Upper lobe of left lung (tissue), 6 donors: ENCODE data around the gene SELENOI. TPM values are rescaled to one million over a fixed set of nuclear protein-coding genes. Genes with fewer than 3 reads are reported as not detected.
A peak's percentile ranks its signal among the peaks of the same experiment; 100 is the strongest.

Source experiments
- ATAC-seq, 2 donors: fragments of 200-7000 bp; cut with Tn5 transposase; one replicate each; pipeline ENCODE4 v1.9.1; 2022; ENCODE audit warnings: mild to moderate bottlenecking in 2 of 2, moderate library complexity in 2 of 2; ENCODE audit not compliant: low FRiP score in 2 of 2
- DNase-seq, 2 donors: peaks; one replicate each; pipeline ENCODE4 v3.0.0-alpha.2; 2019 to 2020
- H3K27ac ChIP-seq, 4 donors: fragments of 200-600 bp; sonication (generic); one replicate each; pipeline ENCODE4 v1.5.1; 2016 to 2019
- H3K27me3 ChIP-seq, 4 donors: fragments of 200-600 bp; sonication (generic); one replicate each; pipeline ENCODE4 v1.5.1; 2017 to 2019
- H3K36me3 ChIP-seq, 4 donors: fragments of 200-600 bp; sonication (generic); one replicate each; pipeline ENCODE4 v1.5.1; 2016 to 2019
- H3K4me1 ChIP-seq, 4 donors: fragments of 200-600 bp; sonication (generic); one replicate each; pipeline ENCODE4 v1.5.1; 2018 to 2019
- H3K4me3 ChIP-seq, 4 donors: fragments of 200-600 bp; sonication (generic); one replicate each; pipeline ENCODE4 v1.5.1; 2017 to 2019; ENCODE audit warnings: mild to moderate bottlenecking in 2 of 4, moderate library complexity in 1 of 4
- H3K9me3 ChIP-seq, 4 donors: fragments of 200-600 bp; sonication (generic); one replicate each; pipeline ENCODE4 v1.5.1; 2018 to 2019
- EP300 ChIP-seq, 4 donors: sonication (generic); formaldehyde crosslinking; IDR thresholded peaks; one replicate each; pipeline ENCODE4 v1.5.1; 2017; ENCODE audit warnings: antibody characterized with exemption in 4 of 4, control low read depth in 2 of 4
- POLR2A ChIP-seq, 4 donors: fragments of 450-650 bp; IDR thresholded peaks; one replicate each; pipeline ENCODE4 v1.5.1; 2016 to 2017; ENCODE audit warnings: antibody characterized with exemption in 4 of 4, mild to moderate bottlenecking in 2 of 4
- POLR2AphosphoS5 ChIP-seq, 2 donors: sonication (generic); formaldehyde crosslinking; IDR thresholded peaks; one replicate each; pipeline ENCODE4 v1.5.1; 2017; ENCODE audit warnings: antibody characterized with exemption in 2 of 2
- WGBS, 2 donors: methylation state at CpG; one replicate each; pipeline ENCODE4 v1.1.5; 2017 to 2018; 5-methylcytosine and 5-hydroxymethylcytosine counted together
- total RNA-seq, 6 donors: library from RNA; depleted of rRNA in 4 of 6; stranded (reverse); fragments of >200 nt in 4 of 6; gene quantifications; one replicate each; pipeline versions ENCODE4 v1.1.0 to v1.2.1, GENCODE V29; 2016 to 2021
- TF ChIP-seq, protein P1 (sequence below), 6 experiments: fragments of 450-650 bp in 4 of 6; fragments of 200-600 bp in 2 of 6; sonication (generic) in 2 of 6; IDR thresholded peaks; one replicate each; pipeline ENCODE4 v1.5.1; 2016 to 2019; ENCODE audit warnings: antibody characterized with exemption in 6 of 6
- donor health status: DM: no; HTN: no; CAD: no; lungs with moderate emphysema.
- donor health status: DM: no; HTN: yes; CAD: no; lungs with severe emphysema.

Gene SELENOI
- total RNA-seq, result 10 to 100 TPM in 5 of 6 donors, 1 to 10 TPM in 1; 6.8 to 21.6 (median 17.2) TPM

DNA sequence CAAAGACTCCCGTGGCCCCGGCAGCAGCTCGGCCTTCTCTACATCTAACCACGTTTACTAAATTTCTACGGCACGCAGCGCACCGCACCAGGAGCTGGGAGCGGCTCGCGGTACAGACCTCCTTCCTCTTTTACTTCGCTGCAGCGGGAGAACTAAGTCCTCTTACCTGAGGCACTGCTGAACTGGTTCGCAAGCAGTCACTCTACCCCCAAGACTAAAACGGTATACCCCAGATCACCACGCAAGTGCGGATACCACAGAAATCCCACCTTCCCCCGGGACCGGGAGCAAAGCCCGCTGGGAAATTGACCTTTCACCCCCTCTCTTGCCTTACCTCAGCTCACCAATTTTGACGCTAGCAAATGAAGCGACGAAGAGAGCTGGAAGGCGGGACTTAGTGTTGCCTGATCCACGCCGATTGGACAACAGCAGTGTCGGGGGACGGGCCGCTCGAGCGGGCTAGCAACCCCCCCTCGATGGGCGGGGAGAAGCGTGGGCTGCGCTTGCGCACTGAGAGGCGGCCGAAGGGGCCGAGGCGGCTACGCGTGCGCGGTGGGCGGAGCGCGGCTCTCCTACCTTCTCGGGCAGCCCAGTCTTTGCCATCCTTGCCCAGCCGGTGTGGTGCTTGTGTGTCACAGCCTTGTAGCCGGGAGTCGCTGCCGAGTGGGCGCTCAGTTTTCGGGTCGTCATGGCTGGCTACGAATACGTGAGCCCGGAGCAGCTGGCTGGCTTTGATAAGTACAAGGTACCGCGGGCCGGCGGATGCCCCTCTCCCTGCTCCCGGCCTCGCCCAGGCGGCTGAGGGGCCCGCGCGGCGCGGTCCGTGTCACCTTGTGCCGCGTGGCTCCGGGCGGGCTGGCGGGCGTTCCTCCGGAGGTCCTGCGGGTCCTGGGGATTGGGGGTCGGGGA, at the start of gene SELENOI:
Gene SELENOI, plus strand, starts transcription at position 599 of the 909 bp plus-strand sequence. Its CDS starts 90 bp downstream, at position 689.
- peaks cover 16 to 31% (median 23%) of the 10 kb centered on the region in 4 donors for H3K4me1 ChIP-seq
- no peaks in the 10 kb centered on the region for H3K9me3 ChIP-seq
- WGBS, 2 donors, result 0 to 1% methylated on average over 37 to 64 of the region's 80 CpGs
- H3K27ac ChIP-seq, result peak within 1 kb of the TSS; percentile 85 to 99 (median 92)
- peak within 1 kb of the TSS; percentile 73 to 91 (median 88) for H3K4me3 ChIP-seq
- no peaks in the 10 kb centered on the region for H3K27me3 ChIP-seq
- TF ChIP-seq EP300 (IDR thresholded peaks at IDR 0.05) (peak in 1 of 4 donors; percentile 38), POLR2AphosphoS5 (IDR thresholded peaks at IDR 0.05) (peak; percentile 95 to 96), POLR2A (IDR thresholded peaks at IDR 0.05) (peak; percentile 75 to 96 (median 87))
- TF ChIP-seq, protein P1, sequence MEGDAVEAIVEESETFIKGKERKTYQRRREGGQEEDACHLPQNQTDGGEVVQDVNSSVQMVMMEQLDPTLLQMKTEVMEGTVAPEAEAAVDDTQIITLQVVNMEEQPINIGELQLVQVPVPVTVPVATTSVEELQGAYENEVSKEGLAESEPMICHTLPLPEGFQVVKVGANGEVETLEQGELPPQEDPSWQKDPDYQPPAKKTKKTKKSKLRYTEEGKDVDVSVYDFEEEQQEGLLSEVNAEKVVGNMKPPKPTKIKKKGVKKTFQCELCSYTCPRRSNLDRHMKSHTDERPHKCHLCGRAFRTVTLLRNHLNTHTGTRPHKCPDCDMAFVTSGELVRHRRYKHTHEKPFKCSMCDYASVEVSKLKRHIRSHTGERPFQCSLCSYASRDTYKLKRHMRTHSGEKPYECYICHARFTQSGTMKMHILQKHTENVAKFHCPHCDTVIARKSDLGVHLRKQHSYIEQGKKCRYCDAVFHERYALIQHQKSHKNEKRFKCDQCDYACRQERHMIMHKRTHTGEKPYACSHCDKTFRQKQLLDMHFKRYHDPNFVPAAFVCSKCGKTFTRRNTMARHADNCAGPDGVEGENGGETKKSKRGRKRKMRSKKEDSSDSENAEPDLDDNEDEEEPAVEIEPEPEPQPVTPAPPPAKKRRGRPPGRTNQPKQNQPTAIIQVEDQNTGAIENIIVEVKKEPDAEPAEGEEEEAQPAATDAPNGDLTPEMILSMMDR (IDR thresholded peaks at IDR 0.05), result peak in 2 of 6 experiments; percentile 9 to 22
- ATAC-seq (peak; percentile 99 to 100), DNase-seq (peak; percentile 99 to 100)
- H3K36me3 ChIP-seq, result no peaks in the 10 kb centered on the region

DNA sequence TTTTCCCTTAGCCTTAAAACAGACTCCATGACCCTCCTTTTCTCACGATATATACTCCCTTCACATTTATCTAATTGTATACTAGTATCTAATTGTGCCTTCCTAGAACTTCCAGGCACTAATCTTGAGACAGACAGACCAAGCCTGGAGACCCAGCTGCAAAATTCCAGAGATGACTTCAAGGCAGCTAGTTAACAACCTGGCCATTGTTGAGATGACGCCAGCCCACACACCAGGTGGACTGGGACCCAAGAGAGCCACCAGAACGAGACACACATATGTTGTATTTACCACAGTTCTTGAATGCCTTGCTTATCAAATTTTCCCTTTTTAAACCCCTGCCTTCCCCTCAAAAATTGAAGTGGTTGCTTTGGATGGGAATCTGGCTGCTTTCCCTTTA, 48.9 kb upstream of the SELENOI start:
- H3K4me1 ChIP-seq, result peaks cover 4 to 19% (median 16%) of the 10 kb centered on the region in 4 donors
- WGBS, 2 donors, result 77 to 79% methylated on average over 3 of the region's 3 CpGs
- no peaks in the 10 kb centered on the region for H3K27me3 ChIP-seq
- H3K36me3 ChIP-seq, result no peaks in the 10 kb centered on the region
- no peak for ATAC-seq
- no peak for DNase-seq
- H3K27ac ChIP-seq, result no peak overlapping the region
- no peak overlapping the region for H3K4me3 ChIP-seq
- TF ChIP-seq POLR2AphosphoS5 (IDR thresholded peaks at IDR 0.05), result no peak
- TF ChIP-seq, protein P1 (IDR thresholded peaks at IDR 0.05), result no peak
- TF ChIP-seq POLR2A (IDR thresholded peaks at IDR 0.05), result no peak
- no peak for TF ChIP-seq EP300 (IDR thresholded peaks at IDR 0.05)
- no peaks in the 10 kb centered on the region for H3K9me3 ChIP-seq

GRCh38 chr2:26298286-26298637, 47.7 kb upstream of the SELENOI start:
- Histone ChIP-seq H3K4me3 (peak overlapping the region in 3 of 4 donors; percentile 53 to 67 (median 53)), H3K4me1 (peaks cover 4 to 19% (median 16%) of the 10 kb centered on the region in 4 donors), H3K27ac (peak overlapping the region; percentile 79 to 88 (median 82)), H3K36me3 (no peaks in the 10 kb centered on the region), H3K27me3 (no peaks in the 10 kb centered on the region), H3K9me3 (no peaks in the 10 kb centered on the region)
- peak in 1 of 2 donors; percentile 63 for DNase-seq
- TF ChIP-seq POLR2AphosphoS5 (IDR thresholded peaks at IDR 0.05), result no peak
- TF ChIP-seq, protein P1 (IDR thresholded peaks at IDR 0.05), result no peak
- TF ChIP-seq EP300 (IDR thresholded peaks at IDR 0.05), result no peak
- TF ChIP-seq POLR2A (IDR thresholded peaks at IDR 0.05), result no peak
- peak in 1 of 2 donors; percentile 6 for ATAC-seq
- WGBS, 2 donors, result 46 to 60% methylated on average over 17 of the region's 17 CpGs

DNA sequence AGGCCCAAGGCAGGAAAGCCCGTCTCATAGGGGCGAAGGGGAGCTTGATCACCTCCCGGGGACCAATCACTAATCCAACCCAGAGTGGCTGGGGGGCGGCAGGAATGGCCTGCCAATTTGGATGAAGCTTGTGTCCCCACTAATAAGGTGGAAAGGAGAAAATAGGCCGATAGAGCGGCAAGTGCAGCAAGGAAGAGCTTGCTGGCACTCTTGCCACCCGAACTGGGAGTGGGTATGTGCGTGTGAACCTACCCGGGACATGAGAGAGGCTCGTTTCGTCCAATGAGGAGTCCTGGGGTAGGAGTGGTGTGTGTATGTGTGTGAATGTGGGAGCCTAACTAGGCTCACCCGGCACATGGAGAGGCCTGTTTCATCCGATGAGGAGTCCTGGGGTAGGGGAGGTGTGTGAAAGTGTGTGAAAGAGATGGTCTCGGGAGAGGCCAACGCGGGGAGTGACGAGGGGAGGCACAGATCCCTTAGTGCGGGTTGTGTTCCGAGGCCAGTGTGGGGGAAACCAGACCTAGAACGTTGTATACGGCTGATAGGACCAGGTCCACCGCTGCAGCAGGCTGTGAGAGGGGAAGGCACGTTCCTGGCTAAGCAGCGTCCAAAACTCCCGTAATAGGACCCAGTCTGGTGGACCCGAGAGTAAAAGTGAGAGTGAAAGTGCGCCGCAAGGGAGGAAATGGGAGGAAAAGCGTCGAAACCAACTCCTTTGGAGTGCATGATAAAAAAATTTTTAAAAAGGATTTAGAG, 47.1 kb upstream of the SELENOI start:
- TF ChIP-seq POLR2AphosphoS5 (IDR thresholded peaks at IDR 0.05) (peak in 1 of 2 donors; percentile 53), EP300 (IDR thresholded peaks at IDR 0.05) (no peak), POLR2A (IDR thresholded peaks at IDR 0.05) (peak in 1 of 4 donors; percentile 3)
- TF ChIP-seq, protein P1 (IDR thresholded peaks at IDR 0.05), result no peak
- ATAC-seq (peak; percentile 85 to 89), DNase-seq (peak in 1 of 2 donors; percentile 83)
- Histone ChIP-seq H3K27me3 (no peaks in the 10 kb centered on the region), H3K9me3 (no peaks in the 10 kb centered on the region), H3K4me3 (peak overlapping the region; percentile 47 to 67 (median 53)), H3K4me1 (peaks cover 4 to 19% (median 16%) of the 10 kb centered on the region in 4 donors), H3K36me3 (no peaks in the 10 kb centered on the region), H3K27ac (peak overlapping the region; percentile 79 to 88 (median 82))
- 5% methylated on average over 30 of the region's 30 CpGs for WGBS, 2 donors
